Fibroblast of lung (primary cell): ENCODE data around the gene PPIG. TPM values are rescaled to one million over a fixed set of nuclear protein-coding genes. Genes with fewer than 3 reads are reported as not detected.

ENCODE experiments used
- DNase-seq, 2 donors: peaks; one replicate each; pipeline versions ENCODE4 v3.0.0 to v3.0.0-alpha.2; 2010; ENCODE audit warnings: low read depth in 2 of 2
- H2AFZ ChIP-seq: 2 replicates; pipeline ENCODE4 v1.5.1; 2012; ENCODE audit warnings: low read length, control low read depth, inconsistent platforms
- H3K27ac ChIP-seq: 2 replicates; pipeline ENCODE4 v1.5.1; 2011; ENCODE audit warnings: low read length, control low read depth; ENCODE audit not compliant: insufficient read depth
- H3K27me3 ChIP-seq: 2 replicates; pipeline ENCODE4 v1.5.1; 2011; ENCODE audit warnings: mild to moderate bottlenecking, low read length; ENCODE audit not compliant: control insufficient read depth, insufficient read depth
- H3K36me3 ChIP-seq: 2 replicates; pipeline ENCODE4 v1.5.1; 2011; ENCODE audit warnings: low read length; ENCODE audit not compliant: control insufficient read depth, insufficient read depth
- H3K4me1 ChIP-seq: 2 replicates; pipeline ENCODE4 v1.5.1; 2011; ENCODE audit warnings: low read length; ENCODE audit not compliant: control insufficient read depth, insufficient read depth; ENCODE audit errors: extremely low read depth
- H3K4me2 ChIP-seq: 2 replicates; pipeline ENCODE4 v1.5.1; 2011; ENCODE audit warnings: low read length, control low read depth; ENCODE audit not compliant: insufficient read depth; ENCODE audit errors: extremely low read depth
- H3K4me3 ChIP-seq, 4 experiments: fragments of 200-600 bp in 1 of 4; sonication (generic) in 1 of 4; replicated peaks in 1 of 4; 2 replicates each; pipeline ENCODE4 v1.5.1; 2011 to 2016; ENCODE audit warnings: low read length in 4 of 4, low read depth in 3 of 4, mild to moderate bottlenecking in 3 of 4, control low read depth in 2 of 4, inconsistent platforms in 1 of 4, mixed read lengths in 1 of 4; ENCODE audit not compliant: insufficient read depth in 1 of 4; ENCODE audit errors: control extremely low read depth in 1 of 4
- H3K79me2 ChIP-seq: 2 replicates; pipeline ENCODE4 v1.5.1; 2012; ENCODE audit warnings: mild to moderate bottlenecking, low read length, inconsistent platforms; ENCODE audit not compliant: control insufficient read depth, insufficient read depth
- H3K9ac ChIP-seq: 2 replicates; pipeline ENCODE4 v1.5.1; 2011; ENCODE audit warnings: mild to moderate bottlenecking, low read length, control low read depth; ENCODE audit not compliant: insufficient read depth
- H3K9me3 ChIP-seq: 2 replicates; pipeline ENCODE4 v1.5.1; 2012; ENCODE audit warnings: low read depth, low read length; ENCODE audit not compliant: control insufficient read depth, insufficient read depth
- H4K20me1 ChIP-seq: 2 replicates; pipeline ENCODE4 v1.5.1; 2011; ENCODE audit warnings: low read length; ENCODE audit not compliant: control insufficient read depth, insufficient read depth; ENCODE audit errors: extremely low read depth
- EZH2 ChIP-seq: IDR thresholded peaks from 2 replicates; pipeline ENCODE4 v1.5.1; 2012; ENCODE audit warnings: low read length, control low read depth, mild to moderate bottlenecking; ENCODE audit errors: missing control alignments
- polyA plus RNA-seq, 2 donors: library from polyadenylated mRNA; depleted of rRNA in 1 of 2; stranded (reverse) in 1 of 2; unstranded in 1 of 2; fragments of >200 nt; gene quantifications; 2 replicates each; pipeline ENCODE4 v1.2.1, GENCODE V29; 2011 to 2012; ENCODE audit warnings: missing spikeins in 1 of 2
- total RNA-seq: library from RNA; depleted of rRNA; stranded (reverse); fragments of >200 nt; gene quantifications from 2 replicates; pipeline ENCODE4 v1.2.1, GENCODE V29; 2014
- TF ChIP-seq, protein P1 (sequence below), 2 donors: IDR thresholded peaks in 1 of 2; conservative IDR thresholded peaks in 1 of 2; 1 replicate in 1 of 2; 2 replicates in 1 of 2; pipeline ENCODE4 v1.5.1; 2011 to 2012; ENCODE audit warnings: low read length in 2 of 2, control low read depth in 1 of 2, inconsistent platforms in 1 of 2, low read depth in 1 of 2, mild to moderate bottlenecking in 1 of 2

PPIG gene
- total and polyA plus RNA-seq, 2 donors (not counting 1 experiment from before 2014, with no cell fraction given), result 31.7 to 45.5 TPM

GRCh38 chr2:169647496-169647895 lies 63.3 kb downstream of the PPIG start:
- H3K36me3 ChIP-seq, result no peaks in the 10 kb centered on the region
- H3K4me1 ChIP-seq, result no peaks in the 10 kb centered on the region
- H3K27ac ChIP-seq, result no peak overlapping the region
- H4K20me1 ChIP-seq, result no peaks in the 10 kb centered on the region
- DNase-seq, result no peak
- no peak overlapping the region for H3K4me3 ChIP-seq
- no peaks in the 10 kb centered on the region for H3K27me3 ChIP-seq
- H3K9me3 ChIP-seq, result no peaks in the 10 kb centered on the region
- no peak overlapping the region for H3K9ac ChIP-seq
- TF ChIP-seq, protein P1, sequence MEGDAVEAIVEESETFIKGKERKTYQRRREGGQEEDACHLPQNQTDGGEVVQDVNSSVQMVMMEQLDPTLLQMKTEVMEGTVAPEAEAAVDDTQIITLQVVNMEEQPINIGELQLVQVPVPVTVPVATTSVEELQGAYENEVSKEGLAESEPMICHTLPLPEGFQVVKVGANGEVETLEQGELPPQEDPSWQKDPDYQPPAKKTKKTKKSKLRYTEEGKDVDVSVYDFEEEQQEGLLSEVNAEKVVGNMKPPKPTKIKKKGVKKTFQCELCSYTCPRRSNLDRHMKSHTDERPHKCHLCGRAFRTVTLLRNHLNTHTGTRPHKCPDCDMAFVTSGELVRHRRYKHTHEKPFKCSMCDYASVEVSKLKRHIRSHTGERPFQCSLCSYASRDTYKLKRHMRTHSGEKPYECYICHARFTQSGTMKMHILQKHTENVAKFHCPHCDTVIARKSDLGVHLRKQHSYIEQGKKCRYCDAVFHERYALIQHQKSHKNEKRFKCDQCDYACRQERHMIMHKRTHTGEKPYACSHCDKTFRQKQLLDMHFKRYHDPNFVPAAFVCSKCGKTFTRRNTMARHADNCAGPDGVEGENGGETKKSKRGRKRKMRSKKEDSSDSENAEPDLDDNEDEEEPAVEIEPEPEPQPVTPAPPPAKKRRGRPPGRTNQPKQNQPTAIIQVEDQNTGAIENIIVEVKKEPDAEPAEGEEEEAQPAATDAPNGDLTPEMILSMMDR (conservative IDR thresholded peaks at IDR 0.05 in 1 of 2, IDR thresholded peaks at IDR 0.05 in 1 of 2; ENCODE audit: low read depth in 1 of 2, low read length in 2 of 2), result no peak
- TF ChIP-seq EZH2, result no peak
- no peaks in the 10 kb centered on the region for H3K79me2 ChIP-seq
- no peak overlapping the region for H2AFZ ChIP-seq
- H3K4me2 ChIP-seq, result no peak overlapping the region

DNA sequence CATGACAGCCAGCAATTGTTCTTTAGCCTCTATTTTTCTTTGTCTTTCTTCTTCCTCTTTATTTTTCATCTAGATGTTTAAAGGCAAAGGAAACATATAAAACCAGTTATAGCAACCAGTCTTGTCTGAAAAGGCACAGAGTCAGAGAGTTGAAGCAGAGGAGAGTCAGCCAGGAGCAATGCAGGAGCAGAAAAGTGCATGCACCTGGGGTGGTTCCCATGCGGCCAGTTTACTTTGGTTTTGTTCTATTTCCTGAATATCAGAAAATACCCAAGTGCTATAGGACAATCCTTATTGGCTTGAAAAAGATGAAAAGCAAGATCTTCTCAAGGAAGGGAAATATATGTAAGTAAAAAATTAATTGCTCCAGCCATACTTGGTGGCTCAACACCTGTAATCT lies 65.1 kb downstream of the PPIG start:
- Histone ChIP-seq H3K27ac (no peak overlapping the region), H3K9ac (no peak overlapping the region), H3K9me3 (no peaks in the 10 kb centered on the region), H3K4me3 (no peak overlapping the region), H4K20me1 (no peaks in the 10 kb centered on the region), H3K4me2 (no peak overlapping the region), H3K4me1 (no peaks in the 10 kb centered on the region), H3K79me2 (no peaks in the 10 kb centered on the region), H3K36me3 (no peaks in the 10 kb centered on the region), H2AFZ (no peak overlapping the region), H3K27me3 (no peaks in the 10 kb centered on the region)
- no peak for TF ChIP-seq EZH2
- TF ChIP-seq, protein P1 (conservative IDR thresholded peaks at IDR 0.05 in 1 of 2, IDR thresholded peaks at IDR 0.05 in 1 of 2; ENCODE audit: low read depth in 1 of 2, low read length in 2 of 2), result no peak
- no peak for DNase-seq

GRCh38 chr2:169653636-169654035 lies 69.5 kb downstream of the PPIG start:
- TF ChIP-seq, protein P1 (conservative IDR thresholded peaks at IDR 0.05 in 1 of 2, IDR thresholded peaks at IDR 0.05 in 1 of 2; ENCODE audit: low read depth in 1 of 2, low read length in 2 of 2), result no peak
- no peak for TF ChIP-seq EZH2
- no peak overlapping the region for H3K4me2 ChIP-seq
- no peaks in the 10 kb centered on the region for H3K9me3 ChIP-seq
- H3K4me1 ChIP-seq, result no peaks in the 10 kb centered on the region
- no peaks in the 10 kb centered on the region for H3K79me2 ChIP-seq
- no peaks in the 10 kb centered on the region for H3K27me3 ChIP-seq
- H4K20me1 ChIP-seq, result no peaks in the 10 kb centered on the region
- H3K27ac ChIP-seq, result no peak overlapping the region
- H2AFZ ChIP-seq, result no peak overlapping the region
- H3K4me3 ChIP-seq, result no peak overlapping the region
- no peak overlapping the region for H3K9ac ChIP-seq
- H3K36me3 ChIP-seq, result no peaks in the 10 kb centered on the region
- no peak for DNase-seq
